HFFc6 (cell line): ENCODE results near the gene PRXL2B. TPM values are rescaled to one million over a fixed set of nuclear protein-coding genes. Genes with fewer than 3 reads are reported as not detected.

Experiments
- DNase-seq: peaks from one replicate; pipeline ENCODE4 v3.0.0-alpha.2; 2018
- H3K27ac Mint-ChIP-seq: 2 replicates; pipeline ENCODE4 v1.8.0; 2020; ENCODE audit warnings: mild to moderate bottlenecking, mixed read lengths
- H3K27me3 Mint-ChIP-seq: 2 replicates; pipeline ENCODE4 v1.8.0; 2021; ENCODE audit warnings: mild to moderate bottlenecking, moderate library complexity, mixed read lengths; ENCODE audit not compliant: insufficient read depth
- H3K36me3 Mint-ChIP-seq: 2 replicates; pipeline ENCODE4 v1.8.0; 2021; ENCODE audit warnings: low read depth, mixed read lengths
- H3K4me1 Mint-ChIP-seq: 2 replicates; pipeline ENCODE4 v1.8.0; 2020; ENCODE audit warnings: low read depth, mixed read lengths
- H3K4me3 Mint-ChIP-seq: 2 replicates; pipeline ENCODE4 v1.8.0; 2020; ENCODE audit warnings: mild to moderate bottlenecking, moderate library complexity, mixed read lengths
- H3K9me3 Mint-ChIP-seq: 2 replicates; pipeline ENCODE4 v1.8.0; 2020; ENCODE audit warnings: mild to moderate bottlenecking, mixed read lengths
- CTCF ChIP-seq: fragments of 200-600 bp; sonication (generic); IDR thresholded peaks from 2 replicates; pipeline ENCODE4 v1.5.0; 2021; ENCODE audit warnings: antibody characterized with exemption, mild to moderate bottlenecking
- total RNA-seq, 6 experiments: library from RNA; stranded (reverse); fragmentation: NEBNext Ultra II Directional; extraction: Animal tissue kit (Norgen Biotek cat#: 25700); gene quantifications; 2 replicates in 1 of 6; 3 replicates in 5 of 6; pipeline ENCODE4 v1.2.3, GENCODE V29; 2021

Gene PRXL2B
- total RNA-seq, 6 experiments from 2014 or later = 27.1 to 38.9 (median 34.7) TPM

- peaks cover 12% of the 10 kb centered on the region for H3K27me3 Mint-ChIP-seq
- no peak overlapping the region for H3K27ac Mint-ChIP-seq
- peaks cover 15% of the 10 kb centered on the region for H3K36me3 Mint-ChIP-seq
- no peaks in the 10 kb centered on the region for H3K4me1 Mint-ChIP-seq
- no peak overlapping the region for H3K4me3 Mint-ChIP-seq
- TF ChIP-seq CTCF = no peak
- no peak for DNase-seq
- peaks cover 26% of the 10 kb centered on the region for H3K9me3 Mint-ChIP-seq
These were observed 48.9 kb downstream of the PRXL2B start for GRCh38 chr1:2635361-2636010.

GRCh38 chr1:2636733-2637132, 50.2 kb downstream of the PRXL2B start:
- DNase-seq = no peak
- no peak overlapping the region for H3K27ac Mint-ChIP-seq
- H3K27me3 Mint-ChIP-seq = peaks cover 7% of the 10 kb centered on the region
- no peaks in the 10 kb centered on the region for H3K4me1 Mint-ChIP-seq
- H3K36me3 Mint-ChIP-seq = peaks cover 11% of the 10 kb centered on the region
- no peak overlapping the region for H3K4me3 Mint-ChIP-seq
- no peak for TF ChIP-seq CTCF
- peaks cover 17% of the 10 kb centered on the region for H3K9me3 Mint-ChIP-seq

- Mint-ChIP-seq H3K27ac (no peak overlapping the region), H3K27me3 (peaks cover 7% of the 10 kb centered on the region), H3K36me3 (peaks cover 11% of the 10 kb centered on the region), H3K4me1 (no peaks in the 10 kb centered on the region), H3K4me3 (no peak overlapping the region), H3K9me3 (peaks cover 17% of the 10 kb centered on the region)
- TF ChIP-seq CTCF = no peak
- DNase-seq = no peak
These were observed 51.0 kb downstream of the PRXL2B start for GRCh38 chr1:2637442-2638145.

- no peaks in the 10 kb centered on the region for H3K4me1 Mint-ChIP-seq
- no peak overlapping the region for H3K27ac Mint-ChIP-seq
- H3K9me3 Mint-ChIP-seq = peaks cover 17% of the 10 kb centered on the region
- no peak for DNase-seq
- TF ChIP-seq CTCF = no peak
- peaks cover 11% of the 10 kb centered on the region for H3K36me3 Mint-ChIP-seq
- H3K4me3 Mint-ChIP-seq = no peak overlapping the region
- peaks cover 7% of the 10 kb centered on the region for H3K27me3 Mint-ChIP-seq
These were observed 52.0 kb downstream of the PRXL2B start for GRCh38 chr1:2638466-2639115.

GRCh38 chr1:2639203-2639602, 52.6 kb downstream of the PRXL2B start:
- H3K27me3 Mint-ChIP-seq = peaks cover 7% of the 10 kb centered on the region
- no peak overlapping the region for H3K4me3 Mint-ChIP-seq
- H3K36me3 Mint-ChIP-seq = peaks cover 11% of the 10 kb centered on the region

More at GRCh38 chr1:2639203-2639602, 52.6 kb downstream of the PRXL2B start:
- Mint-ChIP-seq H3K4me1 (no peaks in the 10 kb centered on the region), H3K9me3 (peaks cover 17% of the 10 kb centered on the region), H3K27ac (no peak overlapping the region)
- no peak for TF ChIP-seq CTCF
- no peak for DNase-seq
